ENCODE measurements around the gene CREB5. TPM values are rescaled to one million over a fixed set of nuclear protein-coding genes. Genes with fewer than 3 reads are reported as not detected.

Gene CREB5
- total RNA-seq, 4 donors from 2014 or later, result 11.9 to 25.3 (median 14.4) TPM

GRCh38 chr7:28700790-28701203 is 288.5 kb downstream of the CREB5 start:
- no peak for TF ChIP-seq CTCF (IDR thresholded peaks at IDR 0.05; ENCODE audit: low read depth)

- no peak for TF ChIP-seq CTCF (IDR thresholded peaks at IDR 0.05; ENCODE audit: low read depth)
Measured at GRCh38 chr7:28701731-28702130, 289.4 kb downstream of the CREB5 start.

- no peak for TF ChIP-seq CTCF (IDR thresholded peaks at IDR 0.05; ENCODE audit: low read depth)
Measured at GRCh38 chr7:28702171-28702570, 289.9 kb downstream of the CREB5 start.

- no peak for TF ChIP-seq CTCF (IDR thresholded peaks at IDR 0.05; ENCODE audit: low read depth)
Measured at GRCh38 chr7:28703037-28703765, 290.9 kb downstream of the CREB5 start.

- no peak for TF ChIP-seq CTCF (IDR thresholded peaks at IDR 0.05; ENCODE audit: low read depth)
Measured at GRCh38 chr7:28704706-28705105, 292.4 kb downstream of the CREB5 start.

- no peak for TF ChIP-seq CTCF (IDR thresholded peaks at IDR 0.05; ENCODE audit: low read depth)
Measured at GRCh38 chr7:28705350-28705749, 293.0 kb downstream of the CREB5 start.

- TF ChIP-seq CTCF (IDR thresholded peaks at IDR 0.05; ENCODE audit: low read depth), result no peak
Measured at GRCh38 chr7:28706584-28706983, 294.3 kb downstream of the CREB5 start.

All from subcutaneous adipose tissue (tissue), 4 donors.